ENCODE measurements around the gene CCL7.

- no peak for TF ChIP-seq CTCF (IDR thresholded peaks at IDR 0.05; ENCODE audit: poor library complexity, severe bottlenecking)
- TF ChIP-seq POLR2AphosphoS5 (IDR thresholded peaks at IDR 0.05) = no peak
- TF ChIP-seq RAD21 (conservative IDR thresholded peaks at IDR 0.05) = no peak
- no peak for TF ChIP-seq EZH2 (IDR thresholded peaks at IDR 0.05; ENCODE audit: borderline replicate concordance, insufficient read depth, low read length, poor library complexity, severe bottlenecking)
- no peak for TF ChIP-seq SMC3 (conservative IDR thresholded peaks at IDR 0.05; ENCODE audit: poor library complexity)
- TF ChIP-seq EP300 (conservative IDR thresholded peaks at IDR 0.05; ENCODE audit: poor library complexity, severe bottlenecking) = no peak
Measured at GRCh38 chr17:34301986-34302385, 32.0 kb downstream of the CCL7 start.

All from neural cell (in vitro differentiated cells).